NK-92 (cell line): ENCODE measurements around the gene RCBTB2.

Experiments used
- DNase-seq: peaks from one replicate; lab custom pipeline; 2025; ENCODE audit not compliant: unreplicated experiment; lab: John Stamatoyannopoulos, UW

The RCBTB2 gene

DNA sequence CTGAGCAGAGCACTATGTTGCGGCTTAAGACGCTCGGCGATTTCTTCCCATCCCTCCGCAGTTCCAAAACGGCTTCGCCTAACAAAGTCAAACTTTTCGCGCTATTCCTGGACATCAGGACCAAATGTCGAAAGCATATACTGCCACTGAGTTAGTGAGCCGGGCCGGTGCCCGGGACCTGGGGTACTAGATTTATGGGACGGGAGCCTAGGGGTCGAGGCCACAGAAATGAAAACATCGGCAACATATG is 699 bp downstream of the RCBTB2 start:
- DNase-seq: no peak

DNA sequence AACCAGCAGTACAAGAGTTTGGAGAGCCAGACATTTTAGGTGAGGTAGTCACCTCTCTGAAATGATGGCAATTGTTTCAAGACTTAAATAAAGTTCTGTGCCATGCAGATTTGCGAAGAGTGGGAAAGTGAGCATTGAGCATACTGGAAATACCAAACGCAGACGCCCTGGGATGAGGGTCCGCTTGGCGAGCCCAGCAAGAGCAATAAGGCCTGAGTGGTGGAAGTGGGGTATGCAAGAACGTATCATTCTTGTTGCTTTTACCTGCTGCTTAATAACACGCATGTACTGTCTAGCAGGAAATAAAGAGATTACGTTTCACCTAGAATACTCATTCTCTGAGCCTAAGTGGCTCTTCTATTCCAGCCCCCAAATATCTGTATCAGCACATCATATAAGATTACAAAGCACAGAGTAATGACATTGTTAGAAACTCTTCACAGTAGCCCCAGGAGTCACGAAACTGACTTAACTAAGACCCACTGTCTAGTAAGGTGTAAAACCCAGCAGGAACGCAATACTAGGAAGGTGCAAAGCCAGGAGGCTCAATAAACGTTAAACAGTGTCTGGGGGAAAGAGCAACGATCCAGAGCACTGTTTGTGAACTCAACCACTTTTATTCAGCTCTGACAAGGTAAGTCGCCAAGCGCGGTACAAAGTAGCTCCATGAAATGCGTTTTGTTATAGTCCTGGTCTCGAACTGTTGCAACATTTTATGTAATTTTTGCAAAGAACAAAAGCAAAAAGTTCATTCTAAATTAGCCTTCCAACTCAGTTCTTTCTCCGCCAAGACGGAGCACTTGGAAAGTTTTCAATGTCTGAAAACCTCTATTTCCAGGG is 1.2 kb downstream of the RCBTB2 start:
- DNase-seq: no peak

DNA sequence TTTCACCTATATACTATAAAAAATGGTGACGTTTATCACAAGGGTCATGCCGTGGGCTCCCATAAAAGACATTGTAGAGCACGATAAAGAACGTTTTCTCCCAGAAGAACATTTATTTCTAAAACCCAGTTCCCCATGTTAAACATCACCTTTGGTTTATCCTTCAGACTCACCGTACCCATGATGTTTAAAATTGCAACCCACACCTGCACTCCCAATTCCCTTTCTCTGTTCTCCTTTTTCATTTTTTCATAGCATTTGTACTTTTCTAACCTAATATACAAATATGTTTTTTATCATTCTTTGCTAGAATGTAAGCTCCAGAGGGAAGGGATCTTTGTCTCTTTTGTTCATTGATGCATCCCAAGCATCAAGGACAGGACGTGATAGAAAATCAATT is 2.0 kb downstream of the RCBTB2 start:
- DNase-seq: no peak

DNA sequence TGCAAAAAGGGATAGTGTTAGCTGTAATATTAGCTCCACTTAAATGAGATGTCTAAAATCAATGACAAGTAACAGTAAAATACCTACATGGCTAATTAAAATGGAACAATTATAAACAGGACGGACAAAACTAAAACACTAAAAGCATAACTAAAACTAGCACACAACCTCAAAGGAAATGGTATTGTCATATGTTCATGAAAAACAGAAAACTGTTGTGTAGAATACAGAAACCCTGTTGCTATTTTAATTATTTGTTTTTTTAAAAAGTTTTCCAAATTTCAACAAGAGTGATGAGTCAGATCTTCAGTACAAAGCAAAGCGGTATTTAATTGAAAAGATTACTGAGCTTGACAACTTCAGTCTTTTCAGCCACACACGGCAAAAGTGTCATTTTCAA is 4.2 kb downstream of the RCBTB2 start:
- DNase-seq: no peak

DNA sequence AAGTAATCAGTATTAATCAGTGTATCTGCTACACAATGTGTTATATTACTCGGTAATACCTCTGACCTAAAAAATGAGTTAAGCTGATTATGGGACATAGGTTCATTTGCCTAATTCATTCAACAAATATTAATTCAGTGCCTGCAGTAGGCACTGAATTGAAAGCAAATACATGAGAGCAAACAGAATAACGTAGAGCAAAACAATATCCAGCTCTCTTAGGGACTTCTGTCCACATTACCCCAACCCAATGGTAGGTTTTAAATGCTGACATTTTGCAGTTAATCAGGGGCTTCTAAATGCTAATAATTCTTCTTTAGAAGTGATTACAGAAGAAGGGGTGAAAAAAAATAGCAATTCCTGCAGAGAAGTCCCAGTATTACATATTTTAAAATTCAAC is 4.9 kb downstream of the RCBTB2 start:
- DNase-seq: no peak

DNA sequence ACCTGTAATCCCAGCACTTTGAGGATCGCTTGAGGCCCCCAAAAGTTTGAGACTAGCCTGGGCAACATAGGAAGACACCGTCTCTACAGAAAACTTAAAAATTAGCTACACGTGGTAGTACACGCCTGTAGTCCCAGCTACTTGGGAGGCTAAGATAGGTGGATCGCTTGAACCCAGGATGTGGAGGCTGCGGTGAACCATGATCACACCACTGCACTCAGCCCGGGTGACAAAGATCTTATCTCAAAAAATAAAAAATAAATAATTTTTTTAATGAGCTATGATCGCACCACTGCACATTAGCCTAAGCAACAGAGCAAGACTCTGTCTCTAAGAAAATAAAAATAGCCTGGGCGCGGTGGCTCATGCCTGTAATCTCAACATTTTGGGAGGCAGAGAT is 6.6 kb downstream of the RCBTB2 start:
- DNase-seq: no peak

DNA sequence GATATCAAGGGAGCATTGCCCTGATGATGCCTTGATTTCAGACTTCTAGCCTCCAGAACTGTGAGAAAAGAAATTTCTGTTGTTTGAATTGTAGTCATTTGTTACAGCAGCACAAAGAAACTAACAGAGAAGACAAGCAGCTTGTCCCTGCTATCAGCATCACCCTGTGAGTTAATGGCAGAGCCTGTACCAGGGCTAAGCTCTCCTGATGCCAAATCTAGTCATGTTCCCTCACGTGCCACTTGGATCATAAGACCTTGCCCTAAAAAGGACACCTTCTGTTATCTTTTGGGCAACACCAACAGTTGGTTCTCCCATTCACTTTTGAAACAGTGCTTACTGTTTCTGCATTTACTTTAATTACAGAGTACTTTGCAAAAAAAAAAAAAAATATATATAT is 14.8 kb downstream of the RCBTB2 start:
- no peak for DNase-seq

DNA sequence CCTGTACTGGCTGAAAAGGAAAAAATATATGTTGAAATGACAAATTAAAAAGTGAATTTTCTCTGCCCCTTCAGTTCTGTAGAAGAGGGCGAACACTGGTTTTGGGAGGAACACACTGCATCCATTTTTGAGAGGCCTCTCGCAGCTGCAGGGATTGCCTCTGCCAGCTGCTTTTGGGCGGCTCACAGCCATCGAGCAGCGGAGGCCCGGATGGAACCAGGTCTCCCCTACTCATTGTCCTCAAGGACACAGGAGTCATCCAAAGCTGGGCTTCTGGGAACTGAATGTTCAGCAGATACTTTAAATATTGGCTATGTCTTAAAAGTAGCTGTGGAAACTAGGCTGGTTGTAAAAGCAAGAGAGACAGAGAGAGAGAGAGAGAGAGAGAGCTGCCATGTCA is 17.1 kb downstream of the RCBTB2 start:
- DNase-seq: no peak

DNA sequence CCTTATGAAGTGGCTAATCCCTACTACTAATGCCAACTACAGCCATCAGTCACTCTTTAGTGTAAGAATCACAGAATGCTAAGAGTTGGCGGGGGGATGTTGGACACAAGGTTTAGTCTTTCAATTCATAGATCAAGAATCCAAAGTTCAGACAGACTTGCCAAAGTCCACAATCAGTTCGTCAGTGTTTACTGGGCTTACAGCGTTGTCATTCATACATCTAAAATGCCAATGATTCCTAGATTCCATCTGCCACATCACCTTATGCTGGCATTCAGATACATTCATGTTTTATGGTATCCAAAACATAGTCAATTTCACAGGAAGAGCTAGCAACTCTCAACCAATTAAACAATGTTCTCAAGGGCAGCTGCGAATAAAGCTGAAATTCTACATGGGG is 18.1 kb downstream of the RCBTB2 start:
- no peak for DNase-seq

DNA sequence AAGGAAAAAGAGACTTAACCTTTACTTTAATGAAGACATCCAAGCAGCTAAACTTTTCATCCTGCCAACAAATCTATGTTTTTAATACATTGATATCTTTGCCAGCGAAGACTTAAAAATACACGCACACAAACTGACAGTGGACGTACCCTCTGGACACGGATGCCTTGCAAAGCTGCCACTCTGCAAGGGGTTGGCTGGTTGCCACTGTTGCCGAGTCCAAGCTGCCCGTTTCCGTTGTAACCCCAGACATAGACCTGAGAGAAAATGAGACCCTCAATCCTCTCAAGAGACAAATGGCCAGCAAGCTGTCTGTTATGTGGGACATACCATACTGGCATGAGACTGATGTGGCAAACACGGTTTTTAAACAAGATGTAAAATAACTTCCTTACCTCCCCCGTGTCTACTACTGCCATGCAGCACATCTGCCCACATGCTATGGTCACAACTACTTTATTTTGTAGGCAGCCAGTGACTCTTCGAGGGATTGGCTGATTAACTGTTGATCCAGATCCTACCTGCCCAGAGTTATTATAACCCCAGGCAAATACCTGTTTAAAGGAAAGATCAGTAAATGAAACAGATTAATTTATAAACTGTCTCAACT is 21.2 kb downstream of the RCBTB2 start:
- no peak for DNase-seq

DNA sequence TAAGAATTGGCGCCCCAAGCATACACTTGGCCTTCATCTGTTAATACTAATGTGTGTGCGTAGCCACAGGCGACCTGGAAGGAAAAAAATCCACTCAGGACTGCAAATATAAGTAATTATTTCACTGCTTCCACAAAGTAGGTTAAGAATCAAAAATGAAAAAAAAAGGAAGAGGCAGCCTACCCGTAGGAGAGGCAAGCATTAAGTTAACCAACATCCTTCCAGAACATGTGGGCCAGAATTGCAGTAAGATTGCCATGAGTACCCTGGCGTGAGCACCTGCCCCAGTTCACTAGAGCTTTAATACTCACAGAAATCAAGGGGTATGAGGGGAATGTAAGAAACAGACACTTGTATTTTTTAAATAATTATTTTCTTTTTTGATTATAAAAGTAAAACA is 22.2 kb downstream of the RCBTB2 start:
- no peak for DNase-seq

DNA sequence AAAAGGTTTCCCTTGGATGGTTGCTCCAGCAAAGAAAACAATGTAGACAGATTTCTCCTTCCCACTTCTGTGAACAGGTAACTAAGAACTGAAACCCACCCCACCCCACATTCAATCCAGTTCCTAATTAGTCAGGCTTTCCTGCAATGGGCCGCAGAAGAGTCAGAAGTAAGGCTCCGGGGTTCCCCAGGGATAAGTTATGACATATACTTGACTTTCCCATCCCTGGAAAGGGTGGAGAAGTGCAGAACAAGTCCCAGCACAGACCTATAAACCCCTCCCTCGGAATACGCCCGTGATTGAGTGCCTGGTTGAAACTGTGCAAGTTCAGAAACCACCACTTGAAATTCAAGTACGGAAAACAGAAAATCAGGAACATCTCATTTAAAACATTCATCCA is 24.9 kb downstream of the RCBTB2 start:
- DNase-seq: no peak

DNA sequence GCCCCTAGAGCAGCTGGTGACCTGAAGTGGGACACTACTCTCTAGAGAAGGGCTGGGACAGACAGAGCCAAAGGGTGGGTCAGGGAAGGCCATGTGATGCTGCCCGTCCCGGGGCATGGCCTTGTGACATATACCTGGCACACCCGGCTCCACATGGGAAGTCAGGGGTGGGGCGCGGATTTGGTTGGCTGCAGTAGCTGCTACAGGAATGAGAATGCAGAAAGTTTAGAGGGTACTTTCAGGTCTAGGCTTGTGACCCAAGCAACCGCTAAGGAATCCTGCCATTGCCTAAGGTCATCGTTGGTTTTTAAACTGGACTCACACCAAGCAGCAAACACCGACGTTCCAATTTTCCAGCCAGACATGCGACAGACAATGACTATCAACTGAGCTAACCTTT is 25.9 kb downstream of the RCBTB2 start:
- no peak for DNase-seq

DNA sequence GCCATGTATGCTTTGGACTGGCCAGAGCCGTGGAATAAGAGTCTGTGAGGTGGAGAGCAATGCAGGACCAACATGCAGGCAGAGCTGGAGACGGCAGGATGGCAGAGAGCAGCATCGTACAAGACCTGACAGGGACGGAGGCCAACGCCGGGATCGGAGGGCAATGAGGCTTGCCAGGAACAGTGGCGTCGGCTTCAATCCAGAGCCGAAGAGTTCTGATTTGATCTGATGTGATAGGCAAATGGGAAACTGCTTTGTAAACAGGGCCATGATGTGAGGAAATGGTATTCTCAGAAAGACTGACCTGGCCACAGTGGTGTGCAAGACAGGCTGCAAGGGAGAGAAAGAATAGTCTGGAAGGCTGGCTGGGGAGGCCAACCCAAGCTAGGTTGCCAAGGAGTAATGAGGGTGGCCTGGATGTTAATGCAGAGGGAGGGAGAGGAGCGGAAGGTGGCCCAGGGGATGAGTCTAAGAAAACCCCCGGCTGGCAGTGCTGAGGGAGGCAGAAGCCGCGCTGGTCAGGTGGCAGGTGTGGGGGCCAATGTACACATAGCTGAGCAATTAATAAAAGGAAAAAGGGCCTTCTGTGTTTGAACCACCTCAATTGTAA is 26.7 kb downstream of the RCBTB2 start:
- no peak for DNase-seq

DNA sequence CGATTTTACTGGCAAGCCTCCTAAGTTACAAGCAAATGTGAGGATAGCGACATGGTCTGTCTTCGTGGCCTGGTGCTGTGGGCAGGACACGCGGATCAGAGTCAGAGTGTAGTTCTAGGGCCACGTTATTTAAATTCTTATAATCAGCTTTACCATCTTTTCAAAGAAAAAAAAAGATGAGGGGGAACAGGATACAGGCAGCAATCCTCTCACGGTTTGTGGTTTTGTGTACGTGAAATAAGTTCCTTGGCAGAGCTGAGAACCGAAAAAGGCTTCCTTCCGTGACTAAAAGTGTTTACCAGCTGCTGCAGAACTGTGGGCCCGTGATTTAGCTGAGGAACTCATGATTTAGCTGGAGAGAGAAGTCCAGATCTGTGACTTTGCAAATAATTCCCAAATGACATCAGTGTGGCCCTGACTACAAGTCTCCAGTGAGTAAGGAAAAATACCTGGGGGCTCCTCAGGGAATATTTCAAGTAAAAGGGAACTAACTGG is 27.2 kb downstream of the RCBTB2 start:
- DNase-seq: no peak

DNA sequence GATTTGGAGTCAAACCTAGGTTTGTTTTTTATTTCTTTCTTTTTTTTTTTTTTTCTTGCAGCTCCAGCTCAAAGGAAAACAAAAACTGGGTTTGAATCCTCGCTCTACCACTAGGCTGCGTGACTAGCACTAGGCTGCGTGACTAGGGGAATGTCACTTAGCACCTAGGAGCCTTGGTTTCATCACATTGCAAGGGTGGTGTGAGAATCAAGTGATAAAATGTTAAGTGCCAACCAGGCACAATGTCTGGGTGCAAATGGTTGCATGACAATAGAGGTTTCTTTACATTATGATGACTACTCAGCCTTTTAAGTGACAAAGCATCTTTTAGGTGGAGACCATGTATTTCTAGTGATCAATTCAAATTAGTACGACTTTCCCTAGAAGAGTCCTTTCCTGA is 27.9 kb downstream of the RCBTB2 start:
- DNase-seq: no peak

DNA sequence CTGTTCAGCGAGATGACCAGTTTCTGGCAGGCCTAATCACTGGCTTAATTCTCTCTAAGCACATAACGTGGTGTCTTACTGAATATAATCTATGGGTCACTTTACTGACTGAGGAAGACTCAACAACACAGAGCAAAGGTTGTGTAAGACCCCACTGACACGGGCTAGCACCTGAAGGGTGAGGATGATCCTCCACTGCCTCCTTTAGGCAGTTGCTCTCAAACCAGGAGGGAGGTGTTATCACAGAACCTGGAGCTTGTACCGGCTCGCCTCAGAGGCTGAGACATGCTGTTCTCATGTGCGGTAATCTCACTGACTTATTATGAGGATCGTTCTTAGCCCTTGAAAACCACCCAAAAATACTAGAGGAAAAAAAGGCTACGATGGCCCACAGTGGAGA is 28.3 kb downstream of the RCBTB2 start:
- no peak for DNase-seq

DNA sequence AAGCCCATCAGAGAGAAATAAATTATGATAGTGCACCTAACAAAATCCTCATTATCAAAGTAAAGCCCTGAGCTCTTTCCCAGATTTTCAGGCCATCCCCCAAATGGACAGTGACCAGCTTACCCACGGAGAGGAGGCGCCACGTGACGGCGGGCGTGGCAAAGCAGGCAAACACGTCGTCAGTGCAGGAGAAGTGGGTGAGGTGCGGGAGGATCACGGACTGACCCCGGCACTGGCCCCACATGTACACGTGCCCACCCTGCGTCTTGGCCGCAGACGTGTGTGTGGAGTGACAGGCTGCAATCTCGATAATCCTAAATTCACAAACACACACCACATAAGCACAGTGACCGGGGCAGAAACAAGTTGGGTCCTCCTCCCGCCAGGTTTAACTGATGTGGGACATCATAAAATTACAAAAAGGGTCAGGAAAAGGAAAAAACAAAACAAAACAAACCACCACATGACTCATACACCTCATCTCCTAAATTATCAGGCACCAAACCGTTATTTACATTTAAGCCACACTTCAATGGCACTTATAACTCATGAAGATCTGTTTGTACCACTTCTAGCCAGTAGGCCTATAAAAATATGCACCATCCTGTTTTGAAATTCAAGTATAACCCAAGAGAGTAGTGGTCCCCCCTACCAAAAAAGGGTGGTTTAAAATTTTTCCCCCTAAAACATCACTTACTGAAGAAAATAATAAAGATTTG is 30.1 kb downstream of the RCBTB2 start:
- no peak for DNase-seq

DNA sequence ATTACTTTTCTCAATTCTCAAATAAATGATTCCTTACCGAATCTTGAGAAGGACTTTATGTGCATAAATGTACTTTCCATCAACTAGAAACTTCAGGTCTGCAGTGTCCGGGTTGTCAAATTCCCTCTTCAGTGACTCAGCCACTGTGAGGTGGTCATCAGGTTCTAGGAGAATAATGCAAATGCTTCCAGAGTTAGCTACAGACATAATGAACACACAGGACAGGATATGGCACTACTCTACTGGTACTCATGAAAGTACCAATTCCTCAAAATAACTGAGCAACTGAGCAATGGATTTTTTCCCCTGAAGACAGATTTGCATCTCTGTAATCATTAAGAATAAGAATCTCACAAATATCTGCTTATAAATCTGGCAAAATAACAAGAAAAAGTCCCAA is 31.2 kb downstream of the RCBTB2 start:
- DNase-seq: no peak

DNA sequence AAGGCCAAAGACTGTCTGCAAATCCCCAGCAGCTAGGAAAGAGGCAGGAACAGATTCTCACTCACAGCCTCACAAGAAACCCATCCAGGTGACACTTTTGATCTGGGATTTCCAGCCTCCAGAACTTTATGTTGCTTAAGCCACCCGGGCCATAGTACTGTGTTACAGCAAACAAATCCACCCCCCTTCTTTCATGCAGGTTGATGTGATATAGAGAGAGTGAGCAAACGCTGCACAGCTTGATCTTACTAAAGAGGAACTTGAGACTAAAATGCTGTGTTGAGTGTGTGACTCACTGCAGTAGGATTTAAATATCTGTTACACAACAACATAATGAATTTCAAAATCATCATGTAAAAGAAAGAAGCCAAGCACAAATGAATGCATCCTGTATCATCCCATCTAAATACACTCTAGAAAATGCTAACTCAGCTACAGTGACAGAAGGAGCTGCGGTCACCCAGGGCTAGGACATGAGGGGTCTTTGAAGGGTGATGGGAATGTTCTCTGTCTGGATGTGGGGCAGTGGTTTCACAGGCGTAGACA is 32.2 kb downstream of the RCBTB2 start:
- no peak for DNase-seq

DNA sequence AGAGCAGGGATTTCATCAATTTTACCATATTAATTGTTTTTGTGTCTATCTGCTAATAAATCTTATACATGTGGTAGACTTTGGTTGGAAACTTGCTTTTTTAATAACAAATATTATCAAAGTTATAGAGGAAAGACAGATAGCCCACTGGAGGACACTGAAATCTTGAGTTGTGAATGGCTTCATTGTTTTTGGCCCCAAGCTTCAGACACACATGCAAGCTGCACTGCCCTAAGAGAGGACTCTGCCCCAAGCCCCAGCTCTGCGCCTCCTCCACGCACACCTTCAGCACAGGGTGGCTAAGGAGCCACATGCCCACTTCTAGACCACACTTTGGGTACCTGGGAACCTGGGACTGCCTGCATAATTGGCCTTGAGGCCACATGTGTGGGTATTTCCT is 35.2 kb downstream of the RCBTB2 start:
- no peak for DNase-seq
